H9 (cell line): ENCODE data around the gene SCN7A. TPM values are rescaled to one million over a fixed set of nuclear protein-coding genes. Genes with fewer than 3 reads are reported as not detected.

ENCODE experiments used
- DNase-seq: peaks from one replicate; pipeline ENCODE4 v3.0.0-alpha.2; 2017
- H2AFZ ChIP-seq: one replicate; pipeline ENCODE4 v1.6.1; 2013; ENCODE audit warnings: mild to moderate bottlenecking, low read length, control low read depth, moderate library complexity
- H2AK5ac ChIP-seq: 2 replicates; pipeline ENCODE4 v1.6.1; 2013; ENCODE audit warnings: low read length, control low read depth, mixed read lengths; ENCODE audit not compliant: insufficient read length
- H2BK120ac ChIP-seq: one replicate; pipeline ENCODE4 v1.6.1; 2013; ENCODE audit warnings: low read depth, mild to moderate bottlenecking, low read length, control low read depth, inconsistent platforms; ENCODE audit not compliant: poor library complexity, severe bottlenecking
- H2BK12ac ChIP-seq: 2 replicates; pipeline ENCODE4 v1.6.1; 2013; ENCODE audit warnings: low read length, control low read depth, mixed read lengths, low read depth; ENCODE audit not compliant: insufficient read length
- H2BK15ac ChIP-seq: 2 replicates; pipeline ENCODE4 v1.6.1; 2013; ENCODE audit warnings: low read depth, low read length, control low read depth
- H2BK20ac ChIP-seq: one replicate; pipeline ENCODE4 v1.6.1; 2013; ENCODE audit warnings: low read depth, mild to moderate bottlenecking, low read length, control low read depth, inconsistent platforms; ENCODE audit not compliant: poor library complexity, severe bottlenecking
- H2BK5ac ChIP-seq: 2 replicates; pipeline ENCODE4 v1.6.1; 2013; ENCODE audit warnings: low read length, control low read depth, mixed read lengths; ENCODE audit not compliant: insufficient read length
- H3K14ac ChIP-seq: 2 replicates; pipeline ENCODE4 v1.6.1; 2013; ENCODE audit warnings: low read length, control low read depth; ENCODE audit not compliant: insufficient read depth
- H3K18ac ChIP-seq: 2 replicates; pipeline ENCODE4 v1.6.1; 2013; ENCODE audit warnings: low read depth, mild to moderate bottlenecking, mixed read lengths, low read length, control low read depth; ENCODE audit not compliant: insufficient read length
- H3K23ac ChIP-seq: 2 replicates; pipeline ENCODE4 v1.6.1; 2013; ENCODE audit warnings: low read length, control low read depth, mixed read lengths, low read depth; ENCODE audit not compliant: insufficient read length
- H3K23me2 ChIP-seq: 2 replicates; pipeline ENCODE4 v1.6.1; 2013; ENCODE audit warnings: low read depth, mild to moderate bottlenecking, mixed read lengths, low read length, control low read depth; ENCODE audit not compliant: insufficient read length, poor library complexity, severe bottlenecking
- H3K27ac ChIP-seq: 2 replicates; pipeline ENCODE4 v1.5.1; 2013; ENCODE audit warnings: low read length, control low read depth, mixed read lengths, low read depth; ENCODE audit not compliant: insufficient read length
- H3K27me3 ChIP-seq: 2 replicates; pipeline ENCODE4 v1.6.1; 2013; ENCODE audit warnings: low read length, control low read depth, inconsistent platforms; ENCODE audit not compliant: insufficient read depth
- H3K4ac ChIP-seq: 2 replicates; pipeline ENCODE4 v1.6.1; 2013; ENCODE audit warnings: low read depth, mild to moderate bottlenecking, control low read depth, inconsistent platforms, low read length, moderate library complexity
- H3K4me1 ChIP-seq: 2 replicates; pipeline ENCODE4 v1.6.1; 2013; ENCODE audit warnings: low read length, control low read depth, inconsistent platforms; ENCODE audit not compliant: insufficient read depth
- H3K4me2 ChIP-seq: 2 replicates; pipeline ENCODE4 v1.6.1; 2013; ENCODE audit warnings: low read length, control low read depth, mixed read lengths; ENCODE audit not compliant: insufficient read length, insufficient read depth
- H3K56ac ChIP-seq: 2 replicates; pipeline ENCODE4 v1.6.1; 2013; ENCODE audit warnings: low read depth, mild to moderate bottlenecking, mixed read lengths, low read length, control low read depth; ENCODE audit not compliant: insufficient read length
- H3K79me1 ChIP-seq: 2 replicates; pipeline ENCODE4 v1.6.1; 2013; ENCODE audit warnings: low read depth, mild to moderate bottlenecking, moderate library complexity, low read length, control low read depth, inconsistent platforms; ENCODE audit not compliant: insufficient read depth, poor library complexity, severe bottlenecking
- H3K79me2 ChIP-seq: 2 replicates; pipeline ENCODE4 v1.6.1; 2013; ENCODE audit warnings: low read length, control low read depth, inconsistent platforms; ENCODE audit not compliant: insufficient read depth
- H3K9ac ChIP-seq: 2 replicates; pipeline ENCODE4 v1.6.1; 2013; ENCODE audit warnings: low read length, control low read depth, mixed read lengths; ENCODE audit not compliant: insufficient read length; ENCODE audit errors: extremely low read depth
- H3K9me3 ChIP-seq: one replicate; pipeline ENCODE4 v1.6.1; 2013; ENCODE audit warnings: low read depth, low read length, inconsistent platforms; ENCODE audit not compliant: control insufficient read depth
- H3T11ph ChIP-seq: one replicate; pipeline ENCODE4 v1.6.1; 2013; ENCODE audit warnings: mild to moderate bottlenecking, low read length, control low read depth, inconsistent platforms
- H4K20me1 ChIP-seq: one replicate; pipeline ENCODE4 v1.6.1; 2013; ENCODE audit not compliant: control insufficient read depth, insufficient read length, insufficient read depth
- H4K5ac ChIP-seq: 2 replicates; pipeline ENCODE4 v1.6.1; 2013; ENCODE audit warnings: low read depth, mild to moderate bottlenecking, mixed read lengths, low read length, control low read depth; ENCODE audit not compliant: insufficient read length
- H4K8ac ChIP-seq: replicated peaks from 2 replicates; pipeline ENCODE4 v1.6.1; 2013; ENCODE audit warnings: low read length, control low read depth, mixed read lengths, low read depth; ENCODE audit not compliant: insufficient read length
- H4K91ac ChIP-seq: 2 replicates; pipeline ENCODE4 v1.6.1; 2013; ENCODE audit warnings: low read depth, mild to moderate bottlenecking, moderate library complexity, mixed read lengths, low read length, control low read depth; ENCODE audit not compliant: insufficient read length
- H3K27ac Mint-ChIP-seq, 3 experiments: 2 replicates in 2 of 3; 3 replicates in 1 of 3; pipeline ENCODE4 v1.8.0; 2020 to 2021; ENCODE audit warnings: mixed read lengths in 3 of 3, mild to moderate bottlenecking in 1 of 3, moderate library complexity in 1 of 3
- H3K27me3 Mint-ChIP-seq: 2 replicates; pipeline ENCODE4 v1.8.0; 2021; ENCODE audit warnings: low read depth, mild to moderate bottlenecking, moderate library complexity, mixed read lengths
- H3K36me3 Mint-ChIP-seq, 3 experiments: 2 replicates in 2 of 3; 3 replicates in 1 of 3; pipeline ENCODE4 v1.8.0; 2020 to 2021; ENCODE audit warnings: low read depth in 3 of 3, mixed read lengths in 3 of 3; ENCODE audit not compliant: insufficient read depth in 1 of 3
- H3K4me1 Mint-ChIP-seq, 2 experiments: 2 replicates each; pipeline ENCODE4 v1.8.0; 2020; ENCODE audit warnings: mixed read lengths in 2 of 2
- H3K4me3 Mint-ChIP-seq, 2 experiments: 2 replicates in 1 of 2; 3 replicates in 1 of 2; pipeline ENCODE4 v1.8.0; 2020 to 2021; ENCODE audit warnings: mild to moderate bottlenecking in 2 of 2, mixed read lengths in 2 of 2, moderate library complexity in 1 of 2
- H3K9me3 Mint-ChIP-seq, 2 experiments: 2 replicates in 1 of 2; 3 replicates in 1 of 2; pipeline ENCODE4 v1.8.0; 2020; ENCODE audit warnings: mild to moderate bottlenecking in 2 of 2, mixed read lengths in 2 of 2, moderate library complexity in 1 of 2
- CTCF ChIP-seq: fragments of 200-600 bp; sonication (generic); conservative IDR thresholded peaks from 3 replicates; pipeline ENCODE4 v1.8.0; 2021; ENCODE audit warnings: antibody characterized with exemption, mild to moderate bottlenecking
- WGBS: extraction: QIAGEN DNeasy Blood & Tissue Kit; methylation state at CpG from one replicate; pipeline ENCODE4 v1.1.7; 2013; ENCODE audit warnings: missing lambda C conversion rate, low lambda C conversion rate, mixed read lengths; ENCODE audit not compliant: insufficient read length; ENCODE audit errors: extremely low coverage; 5-methylcytosine and 5-hydroxymethylcytosine counted together
- total RNA-seq: library from RNA; stranded (reverse); gene quantifications from 2 replicates; pipeline ENCODE4 v1.2.1, GENCODE V29; 2021

Gene SCN7A
- total RNA-seq, 1 experiment from 2014 or later = 0.07 TPM

GRCh38 chr2:166449439-166449838, 44.6 kb downstream of the SCN7A start:
- Histone ChIP-seq H3K4me2 (no peak overlapping the region), H3K4ac (no peak overlapping the region), H2BK120ac (no peak overlapping the region), H3K56ac (no peak overlapping the region), H3K14ac (no peak overlapping the region), H2BK5ac (no peak overlapping the region), H3K9ac (no peak overlapping the region), H2BK20ac (no peak overlapping the region), H3K79me2 (no peaks in the 10 kb centered on the region), H4K5ac (no peak overlapping the region), H3K79me1 (no peaks in the 10 kb centered on the region), H3K23me2 (no peaks in the 10 kb centered on the region), H3K18ac (no peak overlapping the region), H2AFZ (no peak overlapping the region), H3K4me1 (no peaks in the 10 kb centered on the region), H3K9me3 (no peaks in the 10 kb centered on the region), H2BK12ac (no peak overlapping the region), H3K23ac (no peak overlapping the region), H3K27me3 (no peaks in the 10 kb centered on the region), H2BK15ac (no peak overlapping the region), H4K20me1 (no peaks in the 10 kb centered on the region), H3K27ac (no peak overlapping the region), H2AK5ac (no peak overlapping the region), H4K91ac (no peak overlapping the region), H3T11ph (no peak overlapping the region), H4K8ac (no peak overlapping the region)
- WGBS = no CpG with 5 or more reads among the region's 1 CpG
- H3K27me3 Mint-ChIP-seq = no peaks in the 10 kb centered on the region
- H3K4me3 Mint-ChIP-seq = no peak overlapping the region
- H3K27ac Mint-ChIP-seq = no peak overlapping the region
- no peak for TF ChIP-seq CTCF
- no peaks in the 10 kb centered on the region for H3K4me1 Mint-ChIP-seq
- no peaks in the 10 kb centered on the region for H3K36me3 Mint-ChIP-seq
- peaks cover 0 to 2% of the 10 kb centered on the region in 2 experiments; a peak in 2 of 5 replicates for H3K9me3 Mint-ChIP-seq
- no peak for DNase-seq
